ENCODE results near the gene PRM2.

DNA sequence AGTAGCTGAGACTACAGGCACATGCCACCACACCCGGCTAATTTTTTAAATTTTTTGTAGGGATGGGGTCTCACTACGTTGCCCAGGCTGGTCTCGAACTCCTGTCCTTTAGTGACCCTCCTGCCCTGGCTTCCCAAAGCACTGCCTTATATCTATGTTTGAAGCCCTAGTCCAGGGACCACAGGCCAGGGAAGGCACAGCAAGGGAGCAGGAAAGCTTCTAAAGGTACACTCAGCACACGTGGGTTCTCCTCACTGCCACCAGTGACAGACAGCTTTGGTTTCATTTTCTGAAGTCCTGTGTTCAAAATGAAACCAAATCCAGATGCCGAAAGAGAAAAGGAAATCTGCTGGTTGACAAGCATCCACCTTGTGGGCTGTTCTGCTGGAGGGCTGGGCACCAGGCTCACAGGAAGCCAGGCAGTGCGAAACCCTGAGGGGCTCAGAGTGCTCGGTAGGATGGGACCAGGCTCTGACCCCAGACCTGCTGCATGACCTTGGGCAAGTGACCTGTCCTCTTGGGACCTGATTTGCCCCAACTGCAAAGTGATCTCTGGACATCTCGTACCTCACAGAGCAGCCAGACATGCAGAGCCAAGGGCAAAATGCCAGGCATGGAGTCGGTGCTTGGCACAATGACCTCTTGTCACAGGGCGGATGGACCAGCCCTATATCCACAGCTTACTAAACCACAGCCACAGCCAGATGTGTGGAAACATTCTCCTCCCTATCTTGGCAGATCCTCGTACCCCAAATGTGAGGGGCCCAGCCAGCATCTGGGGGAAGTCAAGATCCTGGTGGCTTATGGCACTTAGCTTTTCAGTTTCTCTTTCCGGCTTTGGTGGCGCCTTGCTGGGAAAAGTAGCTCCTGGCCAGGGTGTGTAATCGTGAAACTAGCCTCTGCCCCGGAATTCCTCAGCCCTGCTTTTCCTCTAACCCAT, 17.5 kb downstream of the PRM2 start:
- TF ChIP-seq EZH2 (IDR thresholded peaks at IDR 0.05; ENCODE audit: insufficient read depth, poor library complexity, severe bottlenecking) (no peak), EZH2phosphoT487 (IDR thresholded peaks at IDR 0.05; ENCODE audit: insufficient read depth, low read depth) (no peak)

Measured in GM23248 (cell line).